HEK293 (cell line): Measurements from ENCODE around the gene GABRA5.

ENCODE experiments used
- CTCF ChIA-PET: fragments of 350-600 bp; formaldehyde crosslinking; extraction: SDS; loops from one replicate; lab custom pipeline; 2021; ENCODE audit warnings: antibody characterized with exemption; lab: Yijun Ruan, JAX
- POLR2A ChIA-PET: fragments of 300-600 bp; formaldehyde crosslinking; extraction: SDS; loops from one replicate; lab custom pipeline; 2020; ENCODE audit warnings: antibody characterized with exemption, inconsistent platforms; lab: Yijun Ruan, JAX
- H3K27ac ChIP-seq: fragments of 200-500 bp; sonication (Bioruptor generic); 2 replicates; pipeline ENCODE4 v1.5.1; 2014; ENCODE audit warnings: low read depth, low read length, control low read depth, inconsistent platforms; ENCODE audit errors: extremely low read depth
- H3K36me3 ChIP-seq, 2 experiments: fragments of 200-500 bp in 1 of 2; sonication (Bioruptor generic) in 1 of 2; 1 replicate in 1 of 2; 2 replicates in 1 of 2; pipeline ENCODE4 v1.5.1; 2014 to 2017; ENCODE audit warnings: inconsistent platforms in 2 of 2, low read length in 2 of 2; ENCODE audit not compliant: control insufficient read depth in 2 of 2, insufficient read depth in 1 of 2
- H3K4me1 ChIP-seq: fragments of 200-500 bp; sonication (Bioruptor generic); 2 replicates; pipeline ENCODE4 v1.5.1; 2014; ENCODE audit warnings: mild to moderate bottlenecking, low read length, inconsistent platforms; ENCODE audit not compliant: control insufficient read depth, insufficient read depth
- H3K4me3 ChIP-seq: 2 replicates; pipeline ENCODE4 v1.5.1; 2011; ENCODE audit warnings: low read depth, mild to moderate bottlenecking, control low read depth, low read length, moderate library complexity
- H3K9me3 ChIP-seq: fragments of 200-500 bp; sonication (Bioruptor generic); 2 replicates; pipeline ENCODE4 v1.5.1; 2014; ENCODE audit warnings: low read depth, low read length, inconsistent platforms; ENCODE audit not compliant: control insufficient read depth, insufficient read depth
- GLI4 ChIP-seq: fragments of 450-650 bp; formaldehyde crosslinking; IDR thresholded peaks from 2 replicates; pipeline ENCODE4 v1.5.1; 2016; ENCODE audit warnings: missing biosample characterization, missing genetic modification characterization
- MYNN ChIP-seq: fragments of 450-650 bp; formaldehyde crosslinking; IDR thresholded peaks from 2 replicates; pipeline ENCODE4 v1.5.1; 2016; ENCODE audit warnings: missing biosample characterization, missing genetic modification characterization, borderline replicate concordance
- SP2 ChIP-seq: fragments of 450-650 bp; formaldehyde crosslinking; IDR thresholded peaks from 2 replicates; pipeline ENCODE4 v1.5.1; 2016; ENCODE audit warnings: missing biosample characterization, missing genetic modification characterization
- ZFP69B ChIP-seq: fragments of 450-650 bp; formaldehyde crosslinking; IDR thresholded peaks from 2 replicates; pipeline ENCODE4 v1.5.1; 2016; ENCODE audit warnings: missing biosample characterization, missing genetic modification characterization
- ZNF10 ChIP-seq: fragments of 450-650 bp; formaldehyde crosslinking; IDR thresholded peaks from 2 replicates; pipeline ENCODE4 v1.5.1; 2017; ENCODE audit warnings: missing biosample characterization, missing genetic modification characterization
- ZNF174 ChIP-seq: fragments of 450-650 bp; formaldehyde crosslinking; IDR thresholded peaks from 2 replicates; pipeline ENCODE4 v1.5.0; 2017; ENCODE audit warnings: missing biosample characterization, mild to moderate bottlenecking, missing genetic modification characterization
- ZNF184 ChIP-seq: fragments of 450-650 bp; IDR thresholded peaks from 2 replicates; pipeline ENCODE4 v1.5.1; 2018; ENCODE audit warnings: missing biosample characterization, mild to moderate bottlenecking, missing genetic modification characterization
- ZNF221 ChIP-seq: fragments of 450-650 bp; formaldehyde crosslinking; IDR thresholded peaks from 2 replicates; pipeline ENCODE4 v1.5.1; 2017; ENCODE audit warnings: missing biosample characterization, missing genetic modification characterization, borderline replicate concordance
- ZNF23 ChIP-seq: fragments of 450-650 bp; formaldehyde crosslinking; IDR thresholded peaks from 2 replicates; pipeline ENCODE4 v1.5.1; 2016; ENCODE audit warnings: missing biosample characterization, missing genetic modification characterization, borderline replicate concordance
- ZNF26 ChIP-seq: fragments of 450-650 bp; formaldehyde crosslinking; IDR thresholded peaks from 2 replicates; pipeline ENCODE4 v1.5.1; 2016; ENCODE audit warnings: missing biosample characterization, missing genetic modification characterization
- ZNF280C ChIP-seq: fragments of 450-650 bp; formaldehyde crosslinking; IDR thresholded peaks from 2 replicates; pipeline ENCODE4 v1.5.1; 2016; ENCODE audit warnings: missing biosample characterization, missing genetic modification characterization
- ZNF530 ChIP-seq: fragments of 450-650 bp; formaldehyde crosslinking; IDR thresholded peaks from 2 replicates; pipeline ENCODE4 v1.5.1; 2016; ENCODE audit warnings: low read depth, missing biosample characterization, missing genetic modification characterization
- ZNF555 ChIP-seq: fragments of 450-650 bp; formaldehyde crosslinking; conservative IDR thresholded peaks from 2 replicates; pipeline ENCODE4 v1.5.1; 2017; ENCODE audit warnings: missing biosample characterization, mild to moderate bottlenecking, missing genetic modification characterization, inconsistent platforms
- ZNF654 ChIP-seq: fragments of 450-650 bp; formaldehyde crosslinking; IDR thresholded peaks from 2 replicates; pipeline ENCODE4 v1.5.1; 2016; ENCODE audit warnings: low read depth, missing biosample characterization, missing genetic modification characterization
- TF ChIP-seq, protein P1 (sequence below): fragments of 450-650 bp; formaldehyde crosslinking; optimal IDR thresholded peaks from 2 replicates; pipeline ENCODE3; 2016; ENCODE audit warnings: missing biosample characterization, mild to moderate bottlenecking, missing genetic modification characterization

GABRA5 gene

GRCh38 chr15:26864664-26865191, 2.1 kb upstream of the GABRA5 start:
- CTCF ChIA-PET, result interaction anchor here (0.6 to 0.9 kb wide), 12 partner anchors 8 to 1356 kb away, joined by 3 to 5 read pairs (median 4); no protein-coding TSS in a partner anchor

DNA sequence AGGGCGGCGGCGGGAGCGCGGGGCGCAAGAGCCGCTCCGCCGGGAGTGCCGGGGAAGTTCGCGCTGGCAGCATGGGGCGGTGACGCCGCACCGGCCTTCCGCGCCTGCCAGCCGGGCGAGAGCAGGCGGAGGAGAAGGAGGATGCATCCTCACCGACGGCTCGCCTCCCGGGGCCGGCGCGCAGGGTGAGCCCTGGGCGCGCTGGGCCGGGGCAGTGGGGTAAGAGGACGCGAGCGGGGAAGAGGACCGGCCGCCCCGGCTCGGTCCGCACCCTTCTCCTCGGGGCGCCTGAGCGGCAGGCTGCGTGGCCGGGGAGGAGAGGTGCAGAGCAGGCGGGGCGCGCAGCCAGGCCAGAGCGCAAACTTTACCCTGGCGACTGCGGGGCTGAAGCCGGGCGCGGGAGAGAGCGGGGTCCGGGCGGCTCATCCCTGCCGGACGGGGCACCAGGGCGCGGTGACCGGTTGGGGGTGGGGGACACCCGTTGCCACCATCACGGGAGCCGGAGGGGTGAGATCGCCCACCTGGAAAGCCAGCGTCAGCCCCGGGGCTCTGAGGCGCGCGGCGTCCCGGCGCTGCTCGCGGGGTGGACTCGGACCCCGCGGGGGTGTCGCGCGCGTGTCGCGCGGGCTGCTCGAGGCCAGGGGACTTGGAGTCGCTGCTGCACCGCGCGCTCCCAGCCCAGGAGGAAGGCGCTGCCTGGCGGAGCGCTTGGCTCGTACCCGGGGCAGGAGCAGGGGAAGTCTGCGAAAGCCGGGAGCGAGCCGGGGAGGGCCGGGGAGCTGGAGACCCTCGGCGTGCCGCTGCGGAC, 542 bp downstream of the GABRA5 start:
- Histone ChIP-seq H3K27ac (no peak overlapping the region; the same call in 1 of the 2 replicates), H3K4me3 (no peak overlapping the region; the same call in 1 of the 2 replicates), H3K4me1 (no peaks in the 10 kb centered on the region), H3K36me3 (no peaks in the 10 kb centered on the region), H3K9me3 (no peaks in the 10 kb centered on the region)
- CTCF ChIA-PET, result no interaction called here
- POLR2A ChIA-PET, result no interaction called here
- TF ChIP-seq ZNF23 (tag by site-specific recombination), result no peak
- TF ChIP-seq, protein P1, sequence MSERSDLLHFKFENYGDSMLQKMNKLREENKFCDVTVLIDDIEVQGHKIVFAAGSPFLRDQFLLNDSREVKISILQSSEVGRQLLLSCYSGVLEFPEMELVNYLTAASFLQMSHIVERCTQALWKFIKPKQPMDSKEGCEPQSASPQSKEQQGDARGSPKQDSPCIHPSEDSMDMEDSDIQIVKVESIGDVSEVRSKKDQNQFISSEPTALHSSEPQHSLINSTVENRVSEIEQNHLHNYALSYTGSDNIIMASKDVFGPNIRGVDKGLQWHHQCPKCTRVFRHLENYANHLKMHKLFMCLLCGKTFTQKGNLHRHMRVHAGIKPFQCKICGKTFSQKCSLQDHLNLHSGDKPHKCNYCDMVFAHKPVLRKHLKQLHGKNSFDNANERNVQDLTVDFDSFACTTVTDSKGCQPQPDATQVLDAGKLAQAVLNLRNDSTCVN (tag by site-specific recombination), result peak; percentile 35
- TF ChIP-seq ZNF530 (tag by site-specific recombination), result no peak

More at GRCh38 chr15:26864664-26865191, 2.1 kb upstream of the GABRA5 start:
- Histone ChIP-seq H3K27ac (no peak overlapping the region), H3K4me3 (no peak overlapping the region), H3K9me3 (no peaks in the 10 kb centered on the region), H3K36me3 (no peaks in the 10 kb centered on the region), H3K4me1 (no peaks in the 10 kb centered on the region)
- no peak for TF ChIP-seq ZNF184 (tag by site-specific recombination)
- no peak for TF ChIP-seq GLI4 (tag by site-specific recombination)
- TF ChIP-seq SP2 (tag by site-specific recombination), result no peak
- peak; percentile 78 for TF ChIP-seq ZNF654 (tag by site-specific recombination)
- no peak for TF ChIP-seq ZFP69B (tag by site-specific recombination)
- no peak for TF ChIP-seq ZNF10
- POLR2A ChIA-PET, result interaction anchor here (0.6 kb wide), 1 partner anchor 606 kb away, joined by 3 read pairs; no protein-coding TSS in a partner anchor

DNA sequence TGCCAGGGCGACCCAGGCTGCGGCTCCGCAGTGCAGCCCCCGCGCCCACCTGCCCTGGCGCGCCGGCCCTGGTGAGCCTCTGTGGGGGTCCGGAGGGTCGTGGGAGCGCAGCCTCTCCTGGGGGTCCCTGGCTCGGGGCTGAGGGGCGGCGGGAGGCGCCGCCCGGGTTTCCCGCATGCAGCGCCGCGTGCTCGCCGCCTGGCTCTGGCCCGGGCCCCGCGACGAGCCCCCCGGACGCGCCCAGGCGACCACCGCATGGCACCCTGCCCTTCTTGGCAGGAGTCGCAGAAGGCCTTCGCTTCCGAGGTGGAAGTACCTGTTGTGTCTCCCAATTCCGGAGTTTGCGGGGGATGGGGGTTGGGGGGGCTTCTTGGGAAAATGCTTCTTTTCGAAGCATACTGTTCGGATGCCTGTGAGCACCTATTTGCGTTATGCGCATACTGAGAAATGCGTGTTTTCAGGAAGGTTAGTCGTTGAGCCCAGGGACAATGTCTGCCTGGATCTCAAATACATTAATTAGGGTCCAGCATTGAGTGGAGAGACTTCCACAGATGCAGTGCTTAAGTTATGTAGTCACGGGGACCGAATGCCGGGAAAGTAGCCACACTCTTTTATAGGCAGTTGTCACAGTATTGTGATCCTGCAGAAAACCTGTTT, 1.3 kb downstream of the GABRA5 start:
- H3K27ac ChIP-seq, result no peak overlapping the region
- CTCF ChIA-PET, result no interaction called here
- H3K4me1 ChIP-seq, result no peaks in the 10 kb centered on the region
- no peaks in the 10 kb centered on the region for H3K9me3 ChIP-seq
- POLR2A ChIA-PET, result no interaction called here
- no peaks in the 10 kb centered on the region for H3K36me3 ChIP-seq
- no peak overlapping the region for H3K4me3 ChIP-seq
- no peak for TF ChIP-seq MYNN (tag by site-specific recombination)
- TF ChIP-seq ZNF280C (tag by site-specific recombination), result no peak
- no peak for TF ChIP-seq ZNF174 (tag by site-specific recombination)
- TF ChIP-seq ZNF555, result no peak
- TF ChIP-seq ZNF26 (tag by site-specific recombination), result no peak
- TF ChIP-seq ZNF221 (tag by site-specific recombination), result no peak
